Suprapubic skin (tissue), 4 donors: Measurements from ENCODE around the gene TRIP12.

Experiments
- POLR2A ChIP-seq, 2 donors: fragments of 450-650 bp; IDR thresholded peaks; one replicate each; pipeline ENCODE4 v1.6.1; 2017; ENCODE audit warnings: antibody characterized with exemption in 2 of 2, mild to moderate bottlenecking in 2 of 2, moderate library complexity in 2 of 2
- POLR2AphosphoS5 ChIP-seq, 3 donors: sonication (generic); formaldehyde crosslinking; IDR thresholded peaks; one replicate each; pipeline ENCODE4 v1.6.1; 2017; ENCODE audit warnings: antibody characterized with exemption in 3 of 3
- TF ChIP-seq, protein P1 (sequence below), 2 donors: fragments of 200-600 bp in 1 of 2; fragments of 450-650 bp in 1 of 2; sonication (generic) in 1 of 2; IDR thresholded peaks; one replicate each; pipeline ENCODE4 v1.5.1; 2016 to 2019; ENCODE audit warnings: antibody characterized with exemption in 2 of 2, mild to moderate bottlenecking in 1 of 2, moderate library complexity in 1 of 2

DNA sequence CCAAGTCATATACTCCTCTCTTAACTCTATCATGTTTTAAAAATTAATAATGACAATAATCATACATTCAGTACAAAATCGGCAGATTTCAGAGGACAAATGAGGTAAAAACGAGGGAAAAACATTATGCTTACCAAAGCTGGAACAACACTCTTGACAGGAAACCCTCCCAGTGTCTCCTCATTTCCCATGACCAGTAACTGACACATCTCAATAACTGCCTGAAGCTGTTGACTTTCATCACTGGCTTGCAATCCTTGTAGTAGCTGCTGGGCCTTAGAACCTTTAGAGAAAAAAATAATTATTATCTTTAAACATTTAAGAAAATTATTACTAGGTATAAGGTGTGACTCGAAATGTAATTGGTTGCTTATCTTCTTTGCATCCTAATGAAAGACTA is 103.6 kb downstream of the TRIP12 start:
- TF ChIP-seq POLR2AphosphoS5 (IDR thresholded peaks at IDR 0.05) (no peak), POLR2A (IDR thresholded peaks at IDR 0.05) (no peak)
- TF ChIP-seq, protein P1, sequence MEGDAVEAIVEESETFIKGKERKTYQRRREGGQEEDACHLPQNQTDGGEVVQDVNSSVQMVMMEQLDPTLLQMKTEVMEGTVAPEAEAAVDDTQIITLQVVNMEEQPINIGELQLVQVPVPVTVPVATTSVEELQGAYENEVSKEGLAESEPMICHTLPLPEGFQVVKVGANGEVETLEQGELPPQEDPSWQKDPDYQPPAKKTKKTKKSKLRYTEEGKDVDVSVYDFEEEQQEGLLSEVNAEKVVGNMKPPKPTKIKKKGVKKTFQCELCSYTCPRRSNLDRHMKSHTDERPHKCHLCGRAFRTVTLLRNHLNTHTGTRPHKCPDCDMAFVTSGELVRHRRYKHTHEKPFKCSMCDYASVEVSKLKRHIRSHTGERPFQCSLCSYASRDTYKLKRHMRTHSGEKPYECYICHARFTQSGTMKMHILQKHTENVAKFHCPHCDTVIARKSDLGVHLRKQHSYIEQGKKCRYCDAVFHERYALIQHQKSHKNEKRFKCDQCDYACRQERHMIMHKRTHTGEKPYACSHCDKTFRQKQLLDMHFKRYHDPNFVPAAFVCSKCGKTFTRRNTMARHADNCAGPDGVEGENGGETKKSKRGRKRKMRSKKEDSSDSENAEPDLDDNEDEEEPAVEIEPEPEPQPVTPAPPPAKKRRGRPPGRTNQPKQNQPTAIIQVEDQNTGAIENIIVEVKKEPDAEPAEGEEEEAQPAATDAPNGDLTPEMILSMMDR (IDR thresholded peaks at IDR 0.05), result no peak
